ENCODE measurements around the gene SMIM44. TPM values are rescaled to one million over a fixed set of nuclear protein-coding genes. Genes with fewer than 3 reads are reported as not detected.

SMIM44 gene
- total RNA-seq, 1 donor: not detected

DNA sequence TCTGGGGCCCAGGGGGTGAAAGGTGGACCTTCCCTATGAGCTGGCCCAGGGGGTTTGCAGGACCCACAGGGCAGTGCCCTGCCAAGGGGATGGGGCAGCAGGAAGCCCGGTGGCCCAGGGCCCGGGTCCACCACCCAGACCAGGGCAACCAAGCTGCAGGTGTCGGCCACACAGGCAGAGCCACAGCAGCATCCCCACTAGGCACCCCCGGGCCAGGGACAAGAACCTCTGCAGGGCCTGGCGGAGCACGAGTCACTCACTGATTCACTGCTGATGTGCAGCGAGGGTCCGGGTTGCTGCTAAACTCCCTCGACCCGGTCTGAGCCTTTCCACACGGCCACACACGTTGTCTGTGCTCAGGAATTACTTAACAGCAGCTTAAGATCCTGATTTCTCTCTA is 31.7 kb upstream of the SMIM44 start:
- H3K4me3 ChIP-seq (ENCODE audit: insufficient read depth, low read length): no peak overlapping the region
- H3K9me3 ChIP-seq (ENCODE audit: low read depth, low read length): no peaks in the 10 kb centered on the region
- peaks cover 85% of the 10 kb centered on the region for H4K20me1 ChIP-seq (ENCODE audit: insufficient read depth, low read length)
- DNase-seq (ENCODE audit: insufficient read length, low spot score, missing footprints): peak; percentile 89
- no peaks in the 10 kb centered on the region for H3K27me3 ChIP-seq (ENCODE audit: insufficient read depth, low read length)
- H3K4me1 ChIP-seq (ENCODE audit: insufficient read depth, low read length): peaks cover 17% of the 10 kb centered on the region
- H3K36me3 ChIP-seq (ENCODE audit: insufficient read depth, low read length): peaks cover 18% of the 10 kb centered on the region
- H2AFZ ChIP-seq (ENCODE audit: low read length): no peak overlapping the region
- TF ChIP-seq, protein P1, sequence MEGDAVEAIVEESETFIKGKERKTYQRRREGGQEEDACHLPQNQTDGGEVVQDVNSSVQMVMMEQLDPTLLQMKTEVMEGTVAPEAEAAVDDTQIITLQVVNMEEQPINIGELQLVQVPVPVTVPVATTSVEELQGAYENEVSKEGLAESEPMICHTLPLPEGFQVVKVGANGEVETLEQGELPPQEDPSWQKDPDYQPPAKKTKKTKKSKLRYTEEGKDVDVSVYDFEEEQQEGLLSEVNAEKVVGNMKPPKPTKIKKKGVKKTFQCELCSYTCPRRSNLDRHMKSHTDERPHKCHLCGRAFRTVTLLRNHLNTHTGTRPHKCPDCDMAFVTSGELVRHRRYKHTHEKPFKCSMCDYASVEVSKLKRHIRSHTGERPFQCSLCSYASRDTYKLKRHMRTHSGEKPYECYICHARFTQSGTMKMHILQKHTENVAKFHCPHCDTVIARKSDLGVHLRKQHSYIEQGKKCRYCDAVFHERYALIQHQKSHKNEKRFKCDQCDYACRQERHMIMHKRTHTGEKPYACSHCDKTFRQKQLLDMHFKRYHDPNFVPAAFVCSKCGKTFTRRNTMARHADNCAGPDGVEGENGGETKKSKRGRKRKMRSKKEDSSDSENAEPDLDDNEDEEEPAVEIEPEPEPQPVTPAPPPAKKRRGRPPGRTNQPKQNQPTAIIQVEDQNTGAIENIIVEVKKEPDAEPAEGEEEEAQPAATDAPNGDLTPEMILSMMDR (IDR thresholded peaks at IDR 0.05; ENCODE audit: extremely low read depth, low read depth, low read length): no peak
- no peak overlapping the region for H3K4me2 ChIP-seq (ENCODE audit: insufficient read depth, low read length)
- peak overlapping the region; percentile 37 for H3K27ac ChIP-seq (ENCODE audit: low read depth, low read length)
- peaks cover 99% of the 10 kb centered on the region for H3K79me2 ChIP-seq (ENCODE audit: insufficient read depth, low read length)

DNA sequence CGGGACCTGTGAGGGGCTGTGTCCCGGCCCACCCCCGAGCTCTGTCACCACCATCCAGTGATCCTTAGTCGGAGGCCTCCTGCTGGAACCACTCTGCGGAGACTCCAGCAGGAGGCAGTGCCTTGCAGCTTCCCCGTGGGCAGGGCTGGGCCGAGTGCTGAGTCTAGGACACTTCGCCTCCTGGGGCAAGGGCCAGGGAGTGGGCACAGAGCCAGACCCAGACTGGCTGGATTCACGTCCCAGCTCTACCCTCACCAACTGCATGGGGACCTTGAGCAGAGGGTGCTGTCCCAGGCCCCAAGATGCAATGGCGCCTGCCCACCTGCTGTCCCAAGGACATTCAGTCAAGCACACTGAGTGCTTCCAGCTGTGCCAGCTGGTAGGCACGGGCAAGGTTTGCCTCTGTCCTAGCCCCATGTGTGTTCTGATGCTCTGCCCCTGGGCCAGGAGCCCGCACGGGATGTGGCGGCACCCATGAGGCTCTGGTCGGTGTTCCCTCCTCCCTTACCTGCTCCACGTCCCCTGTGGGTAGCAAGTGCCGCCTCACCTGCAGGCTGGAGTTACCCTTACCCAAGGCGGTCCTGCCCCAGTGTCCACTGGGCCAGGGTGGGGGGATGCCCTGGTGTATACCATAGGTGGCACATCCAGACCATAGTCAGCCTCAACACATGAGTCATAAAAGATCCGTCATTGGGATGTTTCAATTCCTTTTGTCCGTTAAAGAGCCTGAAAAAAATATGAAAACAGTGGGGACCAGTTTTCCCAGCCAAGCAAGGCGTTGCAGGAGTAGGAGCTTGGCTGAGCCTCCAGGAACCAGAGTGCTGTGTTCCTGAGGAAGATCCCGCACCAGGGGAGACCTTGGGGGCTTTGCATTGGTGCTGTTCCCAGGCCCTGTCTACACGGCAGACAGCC is 30.2 kb upstream of the SMIM44 start:
- H2AFZ ChIP-seq (ENCODE audit: low read length): no peak overlapping the region
- H3K9me3 ChIP-seq (ENCODE audit: low read depth, low read length): no peaks in the 10 kb centered on the region
- H3K36me3 ChIP-seq (ENCODE audit: insufficient read depth, low read length): peaks cover 14% of the 10 kb centered on the region
- peaks cover 32% of the 10 kb centered on the region for H3K4me1 ChIP-seq (ENCODE audit: insufficient read depth, low read length)
- peaks cover 99% of the 10 kb centered on the region for H3K79me2 ChIP-seq (ENCODE audit: insufficient read depth, low read length)
- TF ChIP-seq, protein P1 (IDR thresholded peaks at IDR 0.05; ENCODE audit: extremely low read depth, low read depth, low read length): peak; percentile 18
- peak overlapping the region; percentile 37 for H3K27ac ChIP-seq (ENCODE audit: low read depth, low read length)
- H3K4me3 ChIP-seq (ENCODE audit: insufficient read depth, low read length): no peak overlapping the region
- H4K20me1 ChIP-seq (ENCODE audit: insufficient read depth, low read length): peaks cover 84% of the 10 kb centered on the region
- H3K4me2 ChIP-seq (ENCODE audit: insufficient read depth, low read length): no peak overlapping the region
- no peaks in the 10 kb centered on the region for H3K27me3 ChIP-seq (ENCODE audit: insufficient read depth, low read length)
- DNase-seq (ENCODE audit: insufficient read length, low spot score, missing footprints): peak; percentile 91

DNA sequence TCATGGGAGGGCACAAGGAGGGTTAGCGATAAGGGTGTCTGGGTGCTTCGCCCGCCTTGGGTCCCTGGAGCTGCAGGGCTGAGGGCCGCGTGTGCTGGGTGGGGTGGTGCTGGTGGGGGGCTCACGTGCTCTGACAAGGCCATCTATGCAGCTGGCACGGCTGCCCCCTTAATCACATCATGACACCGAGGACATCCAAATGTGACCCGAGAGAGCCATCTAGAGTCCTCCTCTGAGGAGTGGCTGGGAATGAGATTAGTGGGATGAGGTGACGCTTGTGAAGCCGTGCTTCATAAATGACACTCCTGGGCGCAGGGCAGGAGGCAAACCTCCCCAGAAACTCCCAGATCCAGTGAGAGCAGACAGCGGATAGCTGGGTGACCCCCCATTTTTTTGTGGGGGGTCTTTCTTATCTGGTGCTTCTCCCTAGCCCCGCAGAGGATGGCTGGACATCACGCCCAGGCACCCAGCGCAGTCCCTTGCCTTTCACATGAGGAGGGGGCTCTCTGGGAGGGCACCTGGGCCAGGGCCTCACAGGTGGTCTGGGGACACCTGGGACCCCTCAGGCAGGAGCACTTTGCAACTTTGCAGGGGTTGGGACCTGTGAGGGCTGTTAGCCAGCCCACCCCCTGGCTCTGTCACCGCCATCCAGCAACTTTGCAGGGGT is 29.5 kb upstream of the SMIM44 start:
- peaks cover 14% of the 10 kb centered on the region for H3K36me3 ChIP-seq (ENCODE audit: insufficient read depth, low read length)
- peaks cover 32% of the 10 kb centered on the region for H3K4me1 ChIP-seq (ENCODE audit: insufficient read depth, low read length)
- H4K20me1 ChIP-seq (ENCODE audit: insufficient read depth, low read length): peaks cover 85% of the 10 kb centered on the region
- H3K4me3 ChIP-seq (ENCODE audit: insufficient read depth, low read length): no peak overlapping the region
- no peak overlapping the region for H3K27ac ChIP-seq (ENCODE audit: low read depth, low read length)
- H3K79me2 ChIP-seq (ENCODE audit: insufficient read depth, low read length): peaks cover 99% of the 10 kb centered on the region
- no peaks in the 10 kb centered on the region for H3K27me3 ChIP-seq (ENCODE audit: insufficient read depth, low read length)
- no peaks in the 10 kb centered on the region for H3K9me3 ChIP-seq (ENCODE audit: low read depth, low read length)
- no peak for DNase-seq (ENCODE audit: insufficient read length, low spot score, missing footprints)
- TF ChIP-seq, protein P1 (IDR thresholded peaks at IDR 0.05; ENCODE audit: extremely low read depth, low read depth, low read length): no peak
- H3K4me2 ChIP-seq (ENCODE audit: insufficient read depth, low read length): no peak overlapping the region
- no peak overlapping the region for H2AFZ ChIP-seq (ENCODE audit: low read length)

Data from osteoblast (primary cell).